Glomerular visceral epithelial cell (primary cell): Measurements from ENCODE around the gene CCSER2.
"Not testable (repeated sequence)": the region's sequence is repeated elsewhere in the genome, so short reads cannot be mapped to it uniquely, and the experiment has no call there.

Source experiments
- DNase-seq: peaks from one replicate; pipeline ENCODE4 v3.0.0-alpha.2; 2016; ENCODE audit errors: extremely low spot score

CCSER2 gene

GRCh38 chr10:84522612-84523462 lies 194.4 kb downstream of the CCSER2 start:
- no peak for DNase-seq

DNA sequence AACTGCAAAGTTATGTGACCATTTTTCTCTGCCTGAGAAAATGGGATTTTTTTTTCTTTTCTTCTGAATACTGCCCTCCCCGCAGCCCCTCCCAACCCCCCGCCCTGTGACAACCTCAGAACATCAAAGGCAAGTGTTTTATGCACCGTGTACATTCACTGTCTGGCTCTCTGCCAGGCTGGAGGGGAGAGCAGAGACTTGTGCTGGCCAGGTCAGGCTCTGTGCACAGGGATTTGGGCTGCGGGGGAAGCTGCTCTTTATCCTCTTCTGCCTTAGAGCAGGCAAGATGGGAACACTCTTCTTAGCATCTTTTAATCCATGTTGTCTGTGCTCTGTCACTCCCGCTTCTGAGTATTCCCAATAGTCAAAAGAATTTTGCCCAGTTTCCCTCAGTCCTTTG lies 195.1 kb downstream of the CCSER2 start:
- peak; percentile 30 for DNase-seq

- no peak for DNase-seq
These were observed 196.0 kb downstream of the CCSER2 start for GRCh38 chr10:84524435-84524834.

- DNase-seq: no peak
These were observed 196.9 kb downstream of the CCSER2 start for GRCh38 chr10:84525120-84525806.

DNA sequence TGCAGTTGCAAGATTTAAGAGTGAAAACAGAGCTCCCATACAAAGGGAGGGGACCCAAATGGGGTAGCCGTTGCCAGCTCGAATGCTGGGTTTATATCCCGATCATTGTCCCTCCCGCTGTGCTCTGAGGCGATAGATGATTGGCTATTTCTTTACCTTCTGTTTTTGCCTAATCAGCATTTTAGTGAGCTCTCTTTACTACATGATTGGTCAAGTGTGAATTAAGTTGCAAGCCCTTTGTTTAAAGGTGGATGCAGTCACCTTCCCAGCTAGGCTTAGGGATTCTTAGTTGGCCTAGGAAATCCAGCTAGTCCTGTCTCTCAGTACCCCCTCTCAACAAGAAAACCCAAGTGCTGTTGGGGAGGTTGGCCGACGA lies 197.4 kb downstream of the CCSER2 start:
- DNase-seq: not testable (repeated sequence)

GRCh38 chr10:84527386-84527785 lies 199.0 kb downstream of the CCSER2 start:
- not testable (repeated sequence) for DNase-seq

DNA sequence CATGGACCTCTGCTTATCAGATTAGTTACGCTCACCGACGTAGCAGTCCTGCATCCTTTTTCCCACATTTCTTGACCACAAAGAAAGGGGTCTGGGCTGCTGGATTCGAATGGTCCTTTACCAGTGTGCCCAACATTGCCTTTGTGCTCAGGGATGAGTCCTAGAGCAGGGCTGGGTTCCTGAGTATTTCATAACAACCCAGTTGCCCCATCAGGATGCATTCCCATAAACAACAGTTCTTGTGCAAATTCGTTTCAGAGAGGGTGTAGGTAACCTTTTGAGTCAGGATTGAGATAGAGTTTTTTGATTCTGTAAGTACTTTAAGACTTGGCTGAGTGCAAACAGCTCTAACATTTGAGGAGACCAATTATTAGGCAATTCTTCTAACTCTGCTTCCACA lies 200.1 kb downstream of the CCSER2 start:
- not testable (repeated sequence) for DNase-seq

GRCh38 chr10:84530724-84531325 lies 202.4 kb downstream of the CCSER2 start:
- no peak for DNase-seq

- DNase-seq: no peak
These were observed 203.0 kb downstream of the CCSER2 start for GRCh38 chr10:84531396-84531795.

DNA sequence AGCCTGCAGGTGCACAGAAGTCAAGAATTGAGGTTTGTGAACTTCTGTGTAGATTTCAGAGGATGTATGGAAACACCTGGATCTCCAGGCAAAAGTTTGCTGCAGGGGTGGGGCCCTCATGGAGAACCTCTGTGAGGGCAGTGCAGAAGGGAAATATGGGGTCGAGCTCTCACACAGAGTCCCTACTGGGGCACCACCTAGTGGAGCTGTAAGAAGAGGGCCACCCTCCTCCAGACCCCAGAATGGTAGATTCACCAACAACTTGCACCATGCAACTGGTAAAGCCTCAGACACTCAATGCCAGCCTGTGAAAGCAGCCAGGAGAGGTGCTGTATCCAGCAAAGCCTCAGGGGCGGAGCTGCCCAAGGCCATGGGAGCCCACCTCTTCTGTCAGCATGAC lies 205.8 kb downstream of the CCSER2 start:
- DNase-seq: no peak

- DNase-seq: peak; percentile 69
These were observed 209.1 kb downstream of the CCSER2 start for GRCh38 chr10:84537447-84537931.

GRCh38 chr10:84538036-84538435 lies 209.6 kb downstream of the CCSER2 start:
- DNase-seq: no peak

- peak; percentile 31 for DNase-seq
These were observed 210.8 kb downstream of the CCSER2 start for GRCh38 chr10:84539216-84539615.

DNA sequence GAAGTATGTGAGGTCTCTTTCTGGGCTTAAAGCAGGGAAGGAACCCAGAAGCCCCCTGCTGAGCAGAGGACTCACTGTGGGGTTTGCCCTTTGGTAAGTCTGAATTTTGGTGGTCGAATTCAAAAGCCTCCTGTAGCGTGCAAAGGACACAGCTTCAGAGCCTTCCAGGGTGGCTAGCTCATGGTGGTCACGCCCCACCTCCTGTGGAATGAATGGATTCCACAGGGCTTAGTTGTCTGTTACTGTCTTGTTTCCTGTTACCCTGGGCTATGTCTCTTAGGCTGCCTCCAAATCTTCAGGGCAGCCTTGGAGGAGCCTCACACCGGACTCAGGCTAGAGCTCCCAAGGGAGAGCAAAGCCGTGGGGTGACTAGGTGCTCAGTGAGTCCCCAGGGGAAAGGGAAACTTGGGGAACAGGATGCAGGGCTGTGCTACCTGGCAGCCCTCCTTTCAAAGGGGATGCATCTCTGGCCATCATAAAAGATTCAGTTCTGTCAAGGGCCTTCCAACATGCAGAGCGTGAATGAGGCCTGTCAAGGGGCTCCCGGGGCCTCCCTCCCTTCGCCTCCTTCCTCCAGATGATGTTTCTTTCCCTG lies 211.7 kb downstream of the CCSER2 start:
- peak; percentile 84 for DNase-seq

GRCh38 chr10:84540617-84541288 lies 212.4 kb downstream of the CCSER2 start:
- peak; percentile 63 for DNase-seq

DNA sequence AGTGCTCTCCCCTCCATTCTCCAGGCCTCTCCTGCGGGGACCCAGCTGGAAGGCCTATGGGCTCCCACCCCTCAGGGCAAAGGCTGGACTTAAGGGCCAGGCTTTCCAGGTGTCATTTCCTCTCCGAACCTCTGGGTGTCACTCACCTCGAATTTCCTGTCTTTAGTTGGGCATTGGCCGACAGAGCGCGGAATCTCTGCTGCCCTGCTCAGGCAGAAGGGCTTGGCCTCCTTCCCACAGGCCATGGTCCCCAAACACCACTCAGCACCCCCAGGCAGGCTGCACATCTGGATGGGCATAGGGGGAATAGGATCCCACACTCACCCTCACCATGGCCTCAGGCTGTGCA lies 212.9 kb downstream of the CCSER2 start:
- no peak for DNase-seq

DNA sequence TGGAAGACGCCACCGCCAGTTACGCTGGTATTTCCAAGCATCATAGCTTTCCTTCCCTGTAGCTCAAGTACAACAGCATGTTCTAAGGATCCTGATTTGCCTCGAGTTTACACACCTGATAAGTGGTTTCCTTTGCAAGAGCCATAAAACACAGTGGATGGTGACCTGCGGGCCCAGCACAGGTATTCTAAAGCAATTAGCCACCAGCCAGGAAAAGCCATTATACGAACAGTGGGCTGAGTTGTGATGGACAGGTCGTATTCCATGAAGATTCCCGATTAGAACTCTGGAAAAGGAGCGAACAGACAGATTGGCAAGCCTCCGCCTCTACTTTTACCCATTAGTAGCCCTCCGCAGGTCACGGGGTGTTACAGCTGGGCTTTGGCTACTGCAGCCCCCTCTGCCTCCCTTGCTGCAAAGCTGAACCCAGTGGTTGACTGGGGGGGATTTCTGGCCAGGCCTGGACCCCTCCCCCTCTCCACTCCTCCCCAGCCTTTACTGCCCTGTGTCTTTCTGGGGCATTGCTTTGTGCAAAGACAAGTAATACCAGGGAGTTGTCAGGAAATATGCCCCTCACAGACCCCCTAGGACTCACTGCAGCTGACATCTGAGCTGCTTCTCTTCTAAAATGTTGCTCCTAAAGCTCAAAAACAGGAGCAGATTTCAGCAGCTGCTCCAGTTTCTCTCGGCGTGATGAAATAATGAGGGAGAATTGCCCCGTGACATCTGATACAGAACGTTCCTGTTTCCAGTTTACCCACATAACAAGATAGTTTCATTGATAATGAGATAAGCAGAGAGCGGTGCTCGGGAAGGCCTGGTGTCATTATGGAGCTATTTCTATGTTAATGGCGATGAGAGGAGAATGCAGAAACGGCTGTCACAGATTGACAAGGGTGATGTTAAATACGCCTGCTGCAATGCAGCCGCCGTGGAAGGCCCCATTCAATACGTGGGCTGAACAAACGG lies 214.4 kb downstream of the CCSER2 start:
- no peak for DNase-seq

GRCh38 chr10:84543948-84544347 lies 215.6 kb downstream of the CCSER2 start:
- DNase-seq: no peak

GRCh38 chr10:84545651-84546050 lies 217.3 kb downstream of the CCSER2 start:
- no peak for DNase-seq

GRCh38 chr10:84546609-84547008 lies 218.2 kb downstream of the CCSER2 start:
- DNase-seq: no peak

DNA sequence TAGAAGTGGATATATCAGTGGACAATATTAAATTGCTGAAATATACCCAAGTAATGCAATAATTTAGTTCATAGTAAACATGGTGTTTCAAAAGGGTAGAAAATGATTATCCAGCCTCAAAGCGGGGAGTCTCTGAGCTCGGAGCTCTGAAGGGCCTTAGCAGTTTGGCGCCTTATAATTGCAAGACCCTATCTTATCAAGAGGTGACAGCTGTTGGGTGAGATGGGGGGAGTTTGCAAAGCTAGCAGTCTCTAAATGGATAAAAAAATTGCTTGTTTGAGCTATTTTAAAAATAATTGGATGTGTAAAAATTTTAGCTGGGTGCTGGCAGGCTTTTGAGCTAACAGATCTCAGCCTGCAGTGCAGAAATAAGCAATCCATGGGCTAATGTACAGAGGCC lies 219.2 kb downstream of the CCSER2 start:
- DNase-seq: no peak
